Hepatocyte (in vitro differentiated cells): ENCODE measurements around the gene LIN52. TPM values are rescaled to one million over a fixed set of nuclear protein-coding genes. Genes with fewer than 3 reads are reported as not detected.

Experiments used
- DNase-seq: peaks from one replicate; pipeline ENCODE4 v3.0.0-alpha.2; 2016; ENCODE audit warnings: low spot score
- H2AFZ ChIP-seq: fragments of 200-600 bp; sonication (generic); 2 replicates; pipeline ENCODE4 v1.6.0; 2016; ENCODE audit warnings: antibody characterized with exemption, mild to moderate bottlenecking
- H3K27ac ChIP-seq: fragments of 200-600 bp; sonication (generic); 2 replicates; pipeline ENCODE4 v1.5.1; 2016; ENCODE audit warnings: mild to moderate bottlenecking
- H3K27me3 ChIP-seq: fragments of 200-600 bp; sonication (generic); 2 replicates; pipeline ENCODE4 v1.6.1; 2016
- H3K36me3 ChIP-seq: fragments of 200-600 bp; sonication (generic); replicated peaks from 2 replicates; pipeline ENCODE4 v1.5.1; 2016; ENCODE audit warnings: low read depth; ENCODE audit not compliant: insufficient read depth
- H3K4me1 ChIP-seq: fragments of 200-600 bp; sonication (generic); 2 replicates; pipeline ENCODE4 v1.5.1; 2016; ENCODE audit warnings: mild to moderate bottlenecking, moderate library complexity; ENCODE audit not compliant: insufficient read depth
- H3K4me2 ChIP-seq: fragments of 200-600 bp; sonication (generic); 2 replicates; pipeline ENCODE4 v1.6.0; 2016
- H3K4me3 ChIP-seq: fragments of 200-600 bp; sonication (generic); 2 replicates; pipeline ENCODE4 v1.5.1; 2016; ENCODE audit warnings: mild to moderate bottlenecking
- H3K79me2 ChIP-seq: fragments of 200-600 bp; sonication (generic); 2 replicates; pipeline ENCODE4 v1.6.0; 2017; ENCODE audit warnings: mild to moderate bottlenecking
- H3K9me2 ChIP-seq: fragments of 200-600 bp; sonication (generic); replicated peaks from 2 replicates; pipeline ENCODE4 v1.6.0; 2017; ENCODE audit warnings: mild to moderate bottlenecking; ENCODE audit not compliant: insufficient read depth
- H3K9me3 ChIP-seq: fragments of 200-600 bp; sonication (generic); 2 replicates; pipeline ENCODE4 v1.5.1; 2016; ENCODE audit warnings: low read depth, mild to moderate bottlenecking
- H4K20me1 ChIP-seq: fragments of 200-600 bp; sonication (generic); 2 replicates; pipeline ENCODE4 v1.6.0; 2016; ENCODE audit warnings: mild to moderate bottlenecking; ENCODE audit not compliant: insufficient read depth, poor library complexity, severe bottlenecking
- EZH2 ChIP-seq: fragments of 200-600 bp; sonication (generic); IDR thresholded peaks from 2 replicates; pipeline ENCODE4 v1.6.1; 2016; ENCODE audit warnings: antibody characterized with exemption, mild to moderate bottlenecking, borderline replicate concordance
- EZH2phosphoT487 ChIP-seq: fragments of 200-600 bp; sonication (generic); IDR thresholded peaks from one replicate; pipeline ENCODE4 v1.6.1; 2018; ENCODE audit warnings: antibody characterized with exemption, mild to moderate bottlenecking, low read depth, moderate library complexity; ENCODE audit not compliant: unreplicated experiment, severe bottlenecking
- WGBS: methylation state at CpG from one replicate; pipeline ENCODE4 v1.1.6; 2016; ENCODE audit warnings: low lambda C conversion rate; ENCODE audit errors: missing lambda C conversion rate; 5-methylcytosine and 5-hydroxymethylcytosine counted together
- polyA plus RNA-seq: library from polyadenylated mRNA; unstranded; fragments of >200 nt; fragmentation: Nextera tagmentation; extraction: Ambion mirVana; gene quantifications from 2 replicates; pipeline ENCODE4 v1.2.1, GENCODE V29; 2016
- total RNA-seq: library from RNA; depleted of rRNA; stranded (reverse); fragments of >200 nt; gene quantifications from 2 replicates; pipeline ENCODE4 v1.2.3, GENCODE V29; 2014
- TF ChIP-seq, protein P1 (sequence below): fragments of 200-600 bp; sonication (generic); IDR thresholded peaks from 2 replicates; pipeline ENCODE4 v1.5.1; 2016; ENCODE audit warnings: antibody characterized with exemption, mild to moderate bottlenecking; ENCODE audit not compliant: poor library complexity

Gene LIN52
- total and polyA plus RNA-seq, 2 experiments from 2014 or later = 13.5 to 14.4 TPM

- H3K4me1 ChIP-seq = no peaks in the 10 kb centered on the region
- TF ChIP-seq, protein P1, sequence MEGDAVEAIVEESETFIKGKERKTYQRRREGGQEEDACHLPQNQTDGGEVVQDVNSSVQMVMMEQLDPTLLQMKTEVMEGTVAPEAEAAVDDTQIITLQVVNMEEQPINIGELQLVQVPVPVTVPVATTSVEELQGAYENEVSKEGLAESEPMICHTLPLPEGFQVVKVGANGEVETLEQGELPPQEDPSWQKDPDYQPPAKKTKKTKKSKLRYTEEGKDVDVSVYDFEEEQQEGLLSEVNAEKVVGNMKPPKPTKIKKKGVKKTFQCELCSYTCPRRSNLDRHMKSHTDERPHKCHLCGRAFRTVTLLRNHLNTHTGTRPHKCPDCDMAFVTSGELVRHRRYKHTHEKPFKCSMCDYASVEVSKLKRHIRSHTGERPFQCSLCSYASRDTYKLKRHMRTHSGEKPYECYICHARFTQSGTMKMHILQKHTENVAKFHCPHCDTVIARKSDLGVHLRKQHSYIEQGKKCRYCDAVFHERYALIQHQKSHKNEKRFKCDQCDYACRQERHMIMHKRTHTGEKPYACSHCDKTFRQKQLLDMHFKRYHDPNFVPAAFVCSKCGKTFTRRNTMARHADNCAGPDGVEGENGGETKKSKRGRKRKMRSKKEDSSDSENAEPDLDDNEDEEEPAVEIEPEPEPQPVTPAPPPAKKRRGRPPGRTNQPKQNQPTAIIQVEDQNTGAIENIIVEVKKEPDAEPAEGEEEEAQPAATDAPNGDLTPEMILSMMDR = no peak
- no peak for TF ChIP-seq EZH2phosphoT487
- TF ChIP-seq EZH2 = no peak
- DNase-seq = no peak
- no peaks in the 10 kb centered on the region for H3K9me2 ChIP-seq
- H3K9me3 ChIP-seq = no peaks in the 10 kb centered on the region
- H3K27me3 ChIP-seq = no peaks in the 10 kb centered on the region
- no peak overlapping the region for H3K4me2 ChIP-seq
- no peaks in the 10 kb centered on the region for H4K20me1 ChIP-seq
- H3K79me2 ChIP-seq = no peaks in the 10 kb centered on the region
- H3K36me3 ChIP-seq = no peaks in the 10 kb centered on the region
- 96% methylated on average over 7 of the region's 7 CpGs for WGBS
- H3K27ac ChIP-seq = no peak overlapping the region
- H2AFZ ChIP-seq = no peak overlapping the region
- H3K4me3 ChIP-seq = no peak overlapping the region
These were observed 110.9 kb downstream of the LIN52 start for GRCh38 chr14:74195623-74196022.

DNA sequence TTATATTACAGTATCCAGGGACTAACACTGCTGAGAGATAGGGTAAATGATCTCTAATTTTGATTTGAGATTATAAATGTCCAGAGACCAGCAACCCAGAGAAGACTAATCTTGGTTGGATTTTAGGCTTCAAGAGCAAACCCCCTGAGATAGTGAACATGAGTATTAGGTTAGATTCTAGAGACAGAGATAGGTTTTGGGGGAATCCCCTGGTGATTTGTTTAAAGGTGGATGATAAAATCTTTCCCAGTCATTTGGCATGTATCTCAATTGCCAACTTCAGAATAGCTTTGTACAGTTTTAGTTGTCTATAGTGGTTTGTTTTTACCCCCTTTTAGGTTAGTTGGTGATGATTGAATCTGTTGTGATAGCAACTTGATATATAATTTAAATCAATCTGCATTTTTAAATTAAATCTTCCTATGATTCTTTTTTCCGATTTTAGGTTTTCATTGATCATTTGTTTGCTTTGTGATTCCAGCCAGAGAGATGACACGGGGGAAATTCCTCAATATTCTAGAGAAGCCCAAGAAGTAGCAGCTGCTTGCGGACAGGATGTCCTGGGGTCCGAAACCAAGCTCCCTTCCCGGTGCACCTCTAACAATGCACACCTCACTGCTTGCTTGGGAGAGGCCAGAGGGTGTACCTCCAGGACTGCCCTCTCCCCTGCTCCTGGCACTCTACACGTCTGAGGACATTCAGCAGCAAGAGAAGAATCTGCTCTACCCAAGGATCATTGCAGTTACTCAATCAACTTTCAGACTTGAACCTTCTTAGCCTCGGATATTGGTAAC lies 113.9 kb downstream of the LIN52 start:
- Histone ChIP-seq H2AFZ (no peak overlapping the region), H3K4me2 (no peak overlapping the region), H3K4me3 (no peak overlapping the region), H4K20me1 (no peaks in the 10 kb centered on the region), H3K79me2 (no peaks in the 10 kb centered on the region), H3K9me3 (no peaks in the 10 kb centered on the region), H3K4me1 (no peaks in the 10 kb centered on the region), H3K36me3 (no peaks in the 10 kb centered on the region), H3K27ac (no peak overlapping the region), H3K9me2 (no peaks in the 10 kb centered on the region), H3K27me3 (no peaks in the 10 kb centered on the region)
- WGBS = 96% methylated on average over 7 of the region's 7 CpGs
- TF ChIP-seq EZH2 = no peak
- TF ChIP-seq EZH2phosphoT487 = no peak
- TF ChIP-seq, protein P1 = no peak
- no peak for DNase-seq

- Histone ChIP-seq H2AFZ (no peak overlapping the region), H4K20me1 (no peaks in the 10 kb centered on the region), H3K79me2 (no peaks in the 10 kb centered on the region), H3K27me3 (no peaks in the 10 kb centered on the region), H3K4me3 (no peak overlapping the region), H3K9me3 (no peaks in the 10 kb centered on the region), H3K36me3 (no peaks in the 10 kb centered on the region), H3K9me2 (no peaks in the 10 kb centered on the region), H3K4me1 (no peaks in the 10 kb centered on the region), H3K27ac (no peak overlapping the region), H3K4me2 (no peak overlapping the region)
- no peak for DNase-seq
- TF ChIP-seq, protein P1 = no peak
- no peak for TF ChIP-seq EZH2
- TF ChIP-seq EZH2phosphoT487 = no peak
These were observed 117.4 kb downstream of the LIN52 start for GRCh38 chr14:74202113-74202512.
